ENCODE data around the gene MAK. TPM values are rescaled to one million over a fixed set of nuclear protein-coding genes. Genes with fewer than 3 reads are reported as not detected.

The MAK gene
- total RNA-seq, 2 donors from 2014 or later: 0.18 to 0.35 TPM

- H3K27ac Mint-ChIP-seq: no peak overlapping the region
- H3K4me3 Mint-ChIP-seq: no peak overlapping the region
- H3K36me3 Mint-ChIP-seq (ENCODE audit: low read depth): peaks cover 31% of the 10 kb centered on the region
- no peaks in the 10 kb centered on the region for H3K9me3 Mint-ChIP-seq
- no peaks in the 10 kb centered on the region for H3K4me1 Mint-ChIP-seq
- TF ChIP-seq, protein P1, sequence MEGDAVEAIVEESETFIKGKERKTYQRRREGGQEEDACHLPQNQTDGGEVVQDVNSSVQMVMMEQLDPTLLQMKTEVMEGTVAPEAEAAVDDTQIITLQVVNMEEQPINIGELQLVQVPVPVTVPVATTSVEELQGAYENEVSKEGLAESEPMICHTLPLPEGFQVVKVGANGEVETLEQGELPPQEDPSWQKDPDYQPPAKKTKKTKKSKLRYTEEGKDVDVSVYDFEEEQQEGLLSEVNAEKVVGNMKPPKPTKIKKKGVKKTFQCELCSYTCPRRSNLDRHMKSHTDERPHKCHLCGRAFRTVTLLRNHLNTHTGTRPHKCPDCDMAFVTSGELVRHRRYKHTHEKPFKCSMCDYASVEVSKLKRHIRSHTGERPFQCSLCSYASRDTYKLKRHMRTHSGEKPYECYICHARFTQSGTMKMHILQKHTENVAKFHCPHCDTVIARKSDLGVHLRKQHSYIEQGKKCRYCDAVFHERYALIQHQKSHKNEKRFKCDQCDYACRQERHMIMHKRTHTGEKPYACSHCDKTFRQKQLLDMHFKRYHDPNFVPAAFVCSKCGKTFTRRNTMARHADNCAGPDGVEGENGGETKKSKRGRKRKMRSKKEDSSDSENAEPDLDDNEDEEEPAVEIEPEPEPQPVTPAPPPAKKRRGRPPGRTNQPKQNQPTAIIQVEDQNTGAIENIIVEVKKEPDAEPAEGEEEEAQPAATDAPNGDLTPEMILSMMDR (conservative IDR thresholded peaks at IDR 0.05): no peak
- 60 to 100% methylated on average over 1 to 2 of the region's 2 CpGs for WGBS, 2 experiments (ENCODE audit: insufficient coverage in 1 of 2, insufficient read length in 1 of 2)
- H3K27ac ChIP-seq (ENCODE audit: low read depth, low read length): no peak overlapping the region
- H3K9ac ChIP-seq (ENCODE audit: extremely low read depth, low read length, poor library complexity, severe bottlenecking): no peak overlapping the region
- no peaks in the 10 kb centered on the region for H3K27me3 Mint-ChIP-seq (ENCODE audit: insufficient read depth)
- no peaks in the 10 kb centered on the region for H3K4me1 ChIP-seq (ENCODE audit: control insufficient read depth, insufficient read depth, low read length)
- no peak overlapping the region for H3K4me3 ChIP-seq (ENCODE audit: low read length)
- no peak for DNase-seq
- H3K9me3 ChIP-seq (ENCODE audit: control insufficient read depth, low read length): peaks cover 8% of the 10 kb centered on the region
- no peaks in the 10 kb centered on the region for H3K27me3 ChIP-seq (ENCODE audit: control insufficient read depth, insufficient read depth, low read length, poor library complexity, severe bottlenecking)
- peaks cover 20% of the 10 kb centered on the region for H3K36me3 ChIP-seq (ENCODE audit: control insufficient read depth, insufficient read depth, low read length)
These were observed 101.6 kb downstream of the MAK start for GRCh38 chr6:10736731-10737130.

DNA sequence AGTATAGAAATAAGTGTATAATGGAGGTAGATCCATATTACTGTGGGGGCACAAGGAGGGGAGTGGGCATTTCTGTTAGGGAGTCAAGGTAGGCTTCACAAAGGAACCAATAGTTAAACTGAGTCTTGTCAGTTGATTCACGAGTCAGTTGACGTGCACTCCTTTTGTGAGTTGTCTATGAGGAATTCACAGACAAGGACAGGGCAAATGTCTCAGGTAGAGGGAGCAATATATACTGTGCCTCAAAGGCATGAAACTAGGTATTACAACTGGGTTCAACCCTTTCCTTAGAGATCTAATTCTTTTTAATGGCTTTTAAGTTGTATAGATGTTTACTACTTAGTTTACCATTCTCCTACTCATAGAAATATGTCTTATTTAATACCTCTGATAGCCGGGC is 104.5 kb downstream of the MAK start:
- TF ChIP-seq, protein P1 (conservative IDR thresholded peaks at IDR 0.05): no peak
- H3K36me3 Mint-ChIP-seq (ENCODE audit: low read depth): peaks cover 40% of the 10 kb centered on the region
- H3K4me1 Mint-ChIP-seq: no peaks in the 10 kb centered on the region
- no peak overlapping the region for H3K27ac ChIP-seq (ENCODE audit: low read depth, low read length)
- peaks cover 47% of the 10 kb centered on the region for H3K36me3 ChIP-seq (ENCODE audit: control insufficient read depth, insufficient read depth, low read length)
- no peak for DNase-seq
- no peak overlapping the region for H3K4me3 Mint-ChIP-seq
- H3K27ac Mint-ChIP-seq: no peak overlapping the region
- WGBS, 2 experiments (ENCODE audit: insufficient coverage in 1 of 2, insufficient read length in 1 of 2): 89 to 96% methylated on average over 2 to 3 of the region's 3 CpGs
- H3K9me3 ChIP-seq (ENCODE audit: control insufficient read depth, low read length): no peaks in the 10 kb centered on the region
- no peak overlapping the region for H3K4me3 ChIP-seq (ENCODE audit: low read length)
- no peak overlapping the region for H3K9ac ChIP-seq (ENCODE audit: extremely low read depth, low read length, poor library complexity, severe bottlenecking)
- H3K27me3 Mint-ChIP-seq (ENCODE audit: insufficient read depth): no peaks in the 10 kb centered on the region
- H3K9me3 Mint-ChIP-seq: no peaks in the 10 kb centered on the region
- H3K4me1 ChIP-seq (ENCODE audit: control insufficient read depth, insufficient read depth, low read length): no peaks in the 10 kb centered on the region
- no peaks in the 10 kb centered on the region for H3K27me3 ChIP-seq (ENCODE audit: control insufficient read depth, insufficient read depth, low read length, poor library complexity, severe bottlenecking)

DNA sequence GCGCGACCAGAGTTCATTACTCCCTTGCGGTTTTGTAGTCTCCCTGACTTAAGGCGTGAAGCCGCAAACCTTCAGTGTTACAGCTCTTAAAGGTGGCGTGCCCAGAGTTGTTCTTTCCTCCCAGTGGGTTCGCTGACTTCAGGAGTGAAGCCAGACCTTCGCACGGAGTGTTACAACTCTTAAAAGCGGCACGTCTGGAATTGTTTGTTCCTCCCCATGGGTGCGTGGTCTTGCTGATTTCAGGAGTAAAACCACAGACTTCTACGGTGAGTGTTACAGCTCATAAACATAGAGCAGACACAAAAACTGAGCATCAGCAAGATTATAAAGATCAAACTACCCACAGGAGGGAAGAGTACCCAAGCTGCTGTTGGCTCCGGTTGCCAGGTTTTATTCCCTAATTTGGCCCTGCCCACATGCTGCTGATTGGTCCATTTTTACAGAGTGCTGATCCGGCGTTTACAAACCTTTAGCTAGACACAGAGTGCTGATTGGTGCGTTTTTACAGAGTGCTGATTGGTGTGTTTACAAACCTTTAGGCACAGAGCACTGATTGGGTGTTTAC is 105.1 kb downstream of the MAK start:
- Histone ChIP-seq H3K36me3 (ENCODE audit: control insufficient read depth, insufficient read depth, low read length) (peaks cover 49% of the 10 kb centered on the region), H3K4me1 (ENCODE audit: control insufficient read depth, insufficient read depth, low read length) (no peaks in the 10 kb centered on the region), H3K9ac (ENCODE audit: extremely low read depth, low read length, poor library complexity, severe bottlenecking) (no peak overlapping the region), H3K27ac (ENCODE audit: low read depth, low read length) (no peak overlapping the region), H3K27me3 (ENCODE audit: control insufficient read depth, insufficient read depth, low read length, poor library complexity, severe bottlenecking) (no peaks in the 10 kb centered on the region), H3K4me3 (ENCODE audit: low read length) (no peak overlapping the region), H3K9me3 (ENCODE audit: control insufficient read depth, low read length) (no peaks in the 10 kb centered on the region)
- Mint-ChIP-seq H3K4me1 (no peaks in the 10 kb centered on the region), H3K9me3 (no peaks in the 10 kb centered on the region), H3K36me3 (ENCODE audit: low read depth) (peaks cover 43% of the 10 kb centered on the region), H3K27me3 (ENCODE audit: insufficient read depth) (no peaks in the 10 kb centered on the region), H3K27ac (no peak overlapping the region), H3K4me3 (no peak overlapping the region)
- no peak for DNase-seq
- TF ChIP-seq, protein P1 (conservative IDR thresholded peaks at IDR 0.05): no peak
- WGBS, 2 experiments (ENCODE audit: insufficient coverage in 1 of 2, insufficient read length in 1 of 2): 96 to 97% methylated on average over 17 of the region's 17 CpGs
